Kidney glomerular epithelial cell (primary cell): ENCODE data around the gene NKX6-2.

ENCODE experiments used
- DNase-seq: peaks from one replicate; lab custom pipeline; 2025; lab: John Stamatoyannopoulos, UW

The NKX6-2 gene

GRCh38 chr10:132737390-132738048, 48.4 kb downstream of the NKX6-2 start:
- no peak for DNase-seq

DNA sequence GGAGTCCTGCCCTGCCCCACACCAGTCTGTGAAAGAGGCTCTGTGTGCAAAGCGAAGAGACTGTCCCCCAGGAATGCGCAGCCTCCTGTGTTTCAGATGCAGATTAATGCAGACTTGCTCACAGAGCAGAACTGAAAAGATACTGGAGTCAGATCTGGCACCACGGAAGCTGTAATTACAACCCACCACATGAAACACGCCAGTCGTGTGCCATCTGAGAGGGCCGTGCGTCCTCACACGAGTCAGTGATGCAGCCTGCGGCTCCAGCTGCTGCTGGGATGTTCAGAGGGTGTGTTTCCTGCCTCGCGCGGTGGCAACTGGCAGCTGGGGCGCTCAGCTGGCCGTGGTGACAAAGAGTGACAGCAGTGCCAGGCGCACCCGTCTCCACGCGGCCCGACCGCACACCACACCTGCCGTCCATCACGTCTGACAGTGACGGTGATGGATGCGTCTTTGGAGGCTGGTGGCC, 50.0 kb downstream of the NKX6-2 start:
- no peak for DNase-seq

DNA sequence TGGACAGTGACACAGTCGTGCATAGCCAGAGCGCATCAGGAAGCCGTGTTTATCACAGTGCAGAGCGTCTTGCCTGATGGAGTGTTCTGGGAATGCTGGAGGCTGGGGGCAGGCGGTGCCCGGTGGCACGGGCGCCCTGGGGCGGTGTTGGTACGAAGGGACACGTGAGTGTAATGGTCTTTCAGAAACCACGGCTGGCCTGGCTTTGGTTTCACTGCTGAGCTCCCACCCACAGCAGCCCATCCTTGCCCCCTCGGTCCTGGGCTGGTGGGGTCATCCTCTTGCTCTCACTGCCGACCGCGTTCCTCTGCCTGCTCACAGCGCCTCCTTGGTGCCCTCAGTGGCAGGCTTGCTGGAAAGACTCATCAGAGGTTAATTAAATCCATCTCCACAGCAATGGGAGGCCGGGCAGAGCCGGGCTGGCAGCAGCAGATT, 50.6 kb downstream of the NKX6-2 start:
- no peak for DNase-seq

DNA sequence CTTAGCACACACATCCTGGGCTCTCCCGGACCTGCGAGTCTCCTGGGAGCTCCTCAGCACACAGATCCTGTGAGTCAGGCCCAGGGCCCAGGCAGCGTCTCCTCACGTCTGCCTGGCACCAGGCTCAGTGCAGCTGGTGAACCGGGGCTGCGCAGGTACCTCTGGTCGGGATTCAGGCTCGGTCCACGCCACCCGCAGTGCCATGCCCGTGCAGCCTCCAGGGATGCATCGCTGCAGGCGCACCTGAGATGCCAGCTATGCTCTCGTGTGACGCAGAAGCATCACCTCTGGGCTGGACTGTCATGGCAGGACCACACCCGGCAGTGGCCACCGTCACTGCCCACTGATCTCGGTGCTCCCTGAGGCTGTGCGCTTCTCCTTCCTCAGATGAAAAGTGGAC, 52.0 kb downstream of the NKX6-2 start:
- DNase-seq: no peak
